Measurements from ENCODE around the gene OTUD7B.

The OTUD7B gene

GRCh38 chr1:149987297-149987595 is 23.3 kb downstream of the OTUD7B start:
- TF ChIP-seq TAF1 (IDR thresholded peaks at IDR 0.05; ENCODE audit: borderline replicate concordance, insufficient read depth, low read length): no peak
- TF ChIP-seq REST (IDR thresholded peaks at IDR 0.05; ENCODE audit: insufficient read depth in 1 of 2, low read depth in 2 of 2, low read length in 2 of 2): no peak
- no peak for TF ChIP-seq POLR2AphosphoS5 (IDR thresholded peaks at IDR 0.05; ENCODE audit: low read depth, low read length)
- TF ChIP-seq FOXP2 (optimal IDR thresholded peaks at IDR 0.05; ENCODE audit: borderline replicate concordance, extremely low read depth, extremely low read length, insufficient read depth): no peak

GRCh38 chr1:149986486-149987296 is 23.8 kb downstream of the OTUD7B start:
- TF ChIP-seq POLR2AphosphoS5 (IDR thresholded peaks at IDR 0.05; ENCODE audit: low read depth, low read length) (no peak), TAF1 (IDR thresholded peaks at IDR 0.05; ENCODE audit: borderline replicate concordance, insufficient read depth, low read length) (no peak), REST (IDR thresholded peaks at IDR 0.05; ENCODE audit: insufficient read depth in 1 of 2, low read depth in 2 of 2, low read length in 2 of 2) (no peak), FOXP2 (optimal IDR thresholded peaks at IDR 0.05; ENCODE audit: borderline replicate concordance, extremely low read depth, extremely low read length, insufficient read depth) (no peak), SIN3A (IDR thresholded peaks at IDR 0.05; ENCODE audit: borderline replicate concordance, insufficient read depth, low read length) (no peak)

- no peak for TF ChIP-seq SIN3A (IDR thresholded peaks at IDR 0.05; ENCODE audit: borderline replicate concordance, insufficient read depth, low read length)
- no peak for TF ChIP-seq FOXP2 (optimal IDR thresholded peaks at IDR 0.05; ENCODE audit: borderline replicate concordance, extremely low read depth, extremely low read length, insufficient read depth)
- no peak for TF ChIP-seq TAF1 (IDR thresholded peaks at IDR 0.05; ENCODE audit: borderline replicate concordance, insufficient read depth, low read length)
- no peak for TF ChIP-seq REST (IDR thresholded peaks at IDR 0.05; ENCODE audit: insufficient read depth in 1 of 2, low read depth in 2 of 2, low read length in 2 of 2)
- no peak for TF ChIP-seq POLR2AphosphoS5 (IDR thresholded peaks at IDR 0.05; ENCODE audit: low read depth, low read length)
These were observed 30.5 kb downstream of the OTUD7B start for GRCh38 chr1:149979972-149980540.

- TF ChIP-seq SIN3A (IDR thresholded peaks at IDR 0.05; ENCODE audit: borderline replicate concordance, insufficient read depth, low read length) (no peak), FOXP2 (optimal IDR thresholded peaks at IDR 0.05; ENCODE audit: borderline replicate concordance, extremely low read depth, extremely low read length, insufficient read depth) (no peak)
These were observed 31.1 kb downstream of the OTUD7B start for GRCh38 chr1:149979245-149979971.

GRCh38 chr1:149978547-149979023 is 31.9 kb downstream of the OTUD7B start:
- TF ChIP-seq REST (IDR thresholded peaks at IDR 0.05; ENCODE audit: insufficient read depth in 1 of 2, low read depth in 2 of 2, low read length in 2 of 2) (no peak), POLR2AphosphoS5 (IDR thresholded peaks at IDR 0.05; ENCODE audit: low read depth, low read length) (no peak)

All from PFSK-1 (cell line).